HEK293 (cell line): ENCODE results near the gene EPN1.

Experiments used
- GLI4 ChIP-seq: fragments of 450-650 bp; formaldehyde crosslinking; IDR thresholded peaks from 2 replicates; pipeline ENCODE4 v1.5.1; 2016; ENCODE audit warnings: missing biosample characterization, missing genetic modification characterization
- KLF7 ChIP-seq: fragments of 450-650 bp; formaldehyde crosslinking; IDR thresholded peaks from 2 replicates; pipeline ENCODE4 v1.5.1; 2016; ENCODE audit warnings: missing biosample characterization, missing genetic modification characterization, borderline replicate concordance
- REPIN1 ChIP-seq: fragments of 450-650 bp; formaldehyde crosslinking; IDR thresholded peaks from 2 replicates; pipeline ENCODE4 v1.5.1; 2017; ENCODE audit warnings: missing biosample characterization, missing genetic modification characterization, low read depth
- SALL2 ChIP-seq: fragments of 450-650 bp; formaldehyde crosslinking; IDR thresholded peaks from 2 replicates; pipeline ENCODE4 v1.5.0; 2017; ENCODE audit warnings: missing biosample characterization, mild to moderate bottlenecking, missing genetic modification characterization, borderline replicate concordance
- SP2 ChIP-seq: fragments of 450-650 bp; formaldehyde crosslinking; IDR thresholded peaks from 2 replicates; pipeline ENCODE4 v1.5.1; 2016; ENCODE audit warnings: missing biosample characterization, missing genetic modification characterization
- ZBTB1 ChIP-seq: fragments of 450-650 bp; formaldehyde crosslinking; IDR thresholded peaks from 2 replicates; pipeline ENCODE4 v1.5.1; 2016; ENCODE audit warnings: missing biosample characterization, missing genetic modification characterization
- ZEB2 ChIP-seq: fragments of 450-650 bp; formaldehyde crosslinking; IDR thresholded peaks from 2 replicates; pipeline ENCODE4 v1.5.1; 2016; ENCODE audit warnings: missing biosample characterization, missing genetic modification characterization
- ZNF121 ChIP-seq: fragments of 450-650 bp; formaldehyde crosslinking; IDR thresholded peaks from 2 replicates; pipeline ENCODE4 v1.5.1; 2016; ENCODE audit warnings: missing biosample characterization, missing genetic modification characterization
- ZNF169 ChIP-seq: fragments of 450-650 bp; formaldehyde crosslinking; IDR thresholded peaks from 2 replicates; pipeline ENCODE4 v1.5.1; 2016; ENCODE audit warnings: missing biosample characterization, missing genetic modification characterization
- ZNF341 ChIP-seq: fragments of 450-650 bp; formaldehyde crosslinking; IDR thresholded peaks from 2 replicates; pipeline ENCODE4; 2016; ENCODE audit warnings: low read depth, missing biosample characterization, missing genetic modification characterization
- ZNF426 ChIP-seq: fragments of 450-650 bp; formaldehyde crosslinking; IDR thresholded peaks from 2 replicates; pipeline ENCODE4 v1.5.1; 2017; ENCODE audit warnings: missing biosample characterization, missing genetic modification characterization, mild to moderate bottlenecking, inconsistent platforms, moderate library complexity
- ZNF529 ChIP-seq: fragments of 450-650 bp; formaldehyde crosslinking; IDR thresholded peaks from 2 replicates; pipeline ENCODE4 v1.5.1; 2017; ENCODE audit warnings: missing genetic modification characterization, missing biosample characterization; ENCODE audit not compliant: insufficient replicate concordance
- ZNF555 ChIP-seq: fragments of 450-650 bp; formaldehyde crosslinking; conservative IDR thresholded peaks from 2 replicates; pipeline ENCODE4 v1.5.1; 2017; ENCODE audit warnings: missing biosample characterization, mild to moderate bottlenecking, missing genetic modification characterization, inconsistent platforms
- ZNF624 ChIP-seq: fragments of 450-650 bp; formaldehyde crosslinking; IDR thresholded peaks from 2 replicates; pipeline ENCODE4 v1.5.1; 2017; ENCODE audit warnings: missing biosample characterization, missing genetic modification characterization
- ZNF837 ChIP-seq: fragments of 450-650 bp; formaldehyde crosslinking; IDR thresholded peaks from 2 replicates; pipeline ENCODE4 v1.5.1; 2016; ENCODE audit warnings: missing biosample characterization, missing genetic modification characterization
- ZNF843 ChIP-seq: fragments of 450-650 bp; formaldehyde crosslinking; IDR thresholded peaks from 2 replicates; pipeline ENCODE4 v1.5.1; 2016; ENCODE audit warnings: missing biosample characterization, missing genetic modification characterization
- TF ChIP-seq, protein P1 (sequence below): fragments of 450-650 bp; formaldehyde crosslinking; IDR thresholded peaks from 2 replicates; pipeline ENCODE4 v1.5.1; 2017; ENCODE audit warnings: missing biosample characterization, missing genetic modification characterization
- TF ChIP-seq, protein P2 (sequence below): fragments of 450-650 bp; formaldehyde crosslinking; IDR thresholded peaks from 2 replicates; pipeline ENCODE4 v1.5.1; 2016; ENCODE audit warnings: missing biosample characterization, missing genetic modification characterization, borderline replicate concordance
- TF ChIP-seq, protein P3 (sequence below): sonication (generic); formaldehyde crosslinking; IDR thresholded peaks from 2 replicates; pipeline ENCODE4 v1.8.1; 2022; ENCODE audit warnings: mild to moderate bottlenecking, moderate library complexity, missing genetic modification reagents
- TF ChIP-seq, protein P4 (sequence below): fragments of 450-650 bp; formaldehyde crosslinking; IDR thresholded peaks from 2 replicates; pipeline ENCODE4 v1.5.1; 2016; ENCODE audit warnings: missing biosample characterization, missing genetic modification characterization
- TF ChIP-seq, protein P5 (sequence below): fragments of 450-650 bp; formaldehyde crosslinking; IDR thresholded peaks from 2 replicates; pipeline ENCODE4 v1.5.1; 2016; ENCODE audit warnings: missing biosample characterization, missing genetic modification characterization
- TF ChIP-seq, protein P6 (sequence below): fragments of 450-650 bp; formaldehyde crosslinking; IDR thresholded peaks from 2 replicates; pipeline ENCODE4 v1.5.0; 2017; ENCODE audit warnings: missing biosample characterization, missing genetic modification characterization, borderline replicate concordance
- TF ChIP-seq, protein P7 (sequence below): fragments of 450-650 bp; formaldehyde crosslinking; IDR thresholded peaks from 2 replicates; pipeline ENCODE4 v1.5.1; 2016; ENCODE audit warnings: missing biosample characterization, missing genetic modification characterization
- TF ChIP-seq, protein P8 (sequence below): fragments of 450-650 bp; formaldehyde crosslinking; IDR thresholded peaks from 2 replicates; pipeline ENCODE4 v1.5.1; 2016; ENCODE audit warnings: missing biosample characterization, missing genetic modification characterization

EPN1 gene

DNA sequence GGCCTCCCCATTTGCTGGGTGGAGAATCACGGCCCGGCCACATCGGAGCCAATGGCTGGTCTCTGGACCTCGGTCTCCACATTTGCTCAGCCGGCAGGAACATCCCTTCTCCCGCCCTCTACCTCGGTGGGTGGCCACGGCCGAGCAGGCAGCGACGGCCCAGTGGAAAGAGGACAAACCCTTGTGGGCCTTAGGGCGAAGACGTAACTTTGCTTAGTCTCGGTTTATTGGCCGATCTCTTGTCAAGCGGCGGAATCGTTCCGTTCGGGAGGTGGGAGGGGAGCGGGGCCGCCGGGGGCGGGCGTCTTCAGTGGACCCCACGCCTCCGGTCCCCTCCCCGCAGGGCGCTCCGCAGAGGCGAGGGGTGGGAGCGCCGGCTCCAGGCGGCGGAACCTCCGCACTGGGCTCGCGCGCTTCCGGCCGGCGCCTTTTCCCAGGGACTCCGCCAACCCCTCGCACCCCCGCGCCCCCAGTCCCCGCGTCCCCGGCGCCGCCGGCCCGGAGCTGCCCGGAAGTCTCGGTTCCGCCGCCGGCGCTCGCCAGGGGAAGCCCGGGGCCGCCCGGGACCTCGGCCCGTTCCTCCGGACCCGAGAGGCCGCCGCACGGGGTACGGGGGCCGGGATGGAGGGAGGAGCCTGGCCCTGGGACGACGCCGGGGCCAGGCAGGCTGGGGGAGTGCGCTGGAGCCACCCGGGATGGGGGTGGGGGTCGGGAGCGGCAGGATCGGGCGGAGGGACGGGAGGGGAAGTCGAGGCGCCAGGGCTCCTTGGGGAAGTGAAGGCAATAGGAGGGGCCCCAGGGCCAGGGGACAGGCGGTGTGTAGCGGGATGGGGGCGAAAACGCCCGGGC lies 34.2 kb upstream of the EPN1 start, which contains the start of gene ZNF580 (continued):
- TF ChIP-seq SP2 (tag by site-specific recombination): peak; percentile 92
- TF ChIP-seq, protein P1, sequence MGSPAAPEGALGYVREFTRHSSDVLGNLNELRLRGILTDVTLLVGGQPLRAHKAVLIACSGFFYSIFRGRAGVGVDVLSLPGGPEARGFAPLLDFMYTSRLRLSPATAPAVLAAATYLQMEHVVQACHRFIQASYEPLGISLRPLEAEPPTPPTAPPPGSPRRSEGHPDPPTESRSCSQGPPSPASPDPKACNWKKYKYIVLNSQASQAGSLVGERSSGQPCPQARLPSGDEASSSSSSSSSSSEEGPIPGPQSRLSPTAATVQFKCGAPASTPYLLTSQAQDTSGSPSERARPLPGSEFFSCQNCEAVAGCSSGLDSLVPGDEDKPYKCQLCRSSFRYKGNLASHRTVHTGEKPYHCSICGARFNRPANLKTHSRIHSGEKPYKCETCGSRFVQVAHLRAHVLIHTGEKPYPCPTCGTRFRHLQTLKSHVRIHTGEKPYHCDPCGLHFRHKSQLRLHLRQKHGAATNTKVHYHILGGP (tag by site-specific recombination): no peak
- no peak for TF ChIP-seq ZBTB1 (tag by site-specific recombination)
- TF ChIP-seq REPIN1 (tag by site-specific recombination): no peak
- no peak for TF ChIP-seq ZNF624
- TF ChIP-seq, protein P2, sequence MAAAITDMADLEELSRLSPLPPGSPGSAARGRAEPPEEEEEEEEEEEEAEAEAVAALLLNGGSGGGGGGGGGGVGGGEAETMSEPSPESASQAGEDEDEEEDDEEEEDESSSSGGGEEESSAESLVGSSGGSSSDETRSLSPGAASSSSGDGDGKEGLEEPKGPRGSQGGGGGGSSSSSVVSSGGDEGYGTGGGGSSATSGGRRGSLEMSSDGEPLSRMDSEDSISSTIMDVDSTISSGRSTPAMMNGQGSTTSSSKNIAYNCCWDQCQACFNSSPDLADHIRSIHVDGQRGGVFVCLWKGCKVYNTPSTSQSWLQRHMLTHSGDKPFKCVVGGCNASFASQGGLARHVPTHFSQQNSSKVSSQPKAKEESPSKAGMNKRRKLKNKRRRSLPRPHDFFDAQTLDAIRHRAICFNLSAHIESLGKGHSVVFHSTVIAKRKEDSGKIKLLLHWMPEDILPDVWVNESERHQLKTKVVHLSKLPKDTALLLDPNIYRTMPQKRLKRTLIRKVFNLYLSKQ (tag by site-specific recombination): no peak
- no peak for TF ChIP-seq ZNF843
- TF ChIP-seq ZNF555: no peak
- TF ChIP-seq KLF7 (tag by site-specific recombination): no peak; the same call in 1 of the 2 replicates
- no peak for TF ChIP-seq SALL2
- TF ChIP-seq, protein P3, sequence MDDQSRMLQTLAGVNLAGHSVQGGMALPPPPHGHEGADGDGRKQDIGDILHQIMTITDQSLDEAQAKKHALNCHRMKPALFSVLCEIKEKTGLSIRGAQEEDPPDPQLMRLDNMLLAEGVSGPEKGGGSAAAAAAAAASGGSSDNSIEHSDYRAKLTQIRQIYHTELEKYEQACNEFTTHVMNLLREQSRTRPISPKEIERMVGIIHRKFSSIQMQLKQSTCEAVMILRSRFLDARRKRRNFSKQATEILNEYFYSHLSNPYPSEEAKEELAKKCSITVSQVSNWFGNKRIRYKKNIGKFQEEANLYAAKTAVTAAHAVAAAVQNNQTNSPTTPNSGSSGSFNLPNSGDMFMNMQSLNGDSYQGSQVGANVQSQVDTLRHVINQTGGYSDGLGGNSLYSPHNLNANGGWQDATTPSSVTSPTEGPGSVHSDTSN (CRISPR knock-in tag): peak; percentile 90; the same call in 1 of the 2 replicates
- peak; percentile 69 for TF ChIP-seq ZEB2 (tag by site-specific recombination)
- TF ChIP-seq ZNF529: no peak
- TF ChIP-seq ZNF426: no peak
- TF ChIP-seq, protein P4, sequence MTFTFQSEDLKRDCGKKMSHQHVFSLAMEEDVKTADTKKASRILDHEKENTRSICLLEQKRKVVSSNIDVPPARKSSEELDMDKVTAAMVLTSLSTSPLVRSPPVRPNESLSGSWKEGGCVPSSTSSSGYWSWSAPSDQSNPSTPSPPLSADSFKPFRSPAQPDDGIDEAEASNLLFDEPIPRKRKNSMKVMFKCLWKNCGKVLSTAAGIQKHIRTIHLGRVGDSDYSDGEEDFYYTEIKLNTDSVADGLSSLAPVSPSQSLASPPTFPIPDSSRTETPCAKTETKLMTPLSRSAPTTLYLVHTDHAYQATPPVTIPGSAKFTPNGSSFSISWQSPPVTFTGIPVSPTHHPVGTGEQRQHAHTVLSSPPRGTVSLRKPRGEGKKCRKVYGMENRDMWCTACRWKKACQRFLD (tag by site-specific recombination): no peak
- no peak for TF ChIP-seq GLI4 (tag by site-specific recombination)
- TF ChIP-seq, protein P5, sequence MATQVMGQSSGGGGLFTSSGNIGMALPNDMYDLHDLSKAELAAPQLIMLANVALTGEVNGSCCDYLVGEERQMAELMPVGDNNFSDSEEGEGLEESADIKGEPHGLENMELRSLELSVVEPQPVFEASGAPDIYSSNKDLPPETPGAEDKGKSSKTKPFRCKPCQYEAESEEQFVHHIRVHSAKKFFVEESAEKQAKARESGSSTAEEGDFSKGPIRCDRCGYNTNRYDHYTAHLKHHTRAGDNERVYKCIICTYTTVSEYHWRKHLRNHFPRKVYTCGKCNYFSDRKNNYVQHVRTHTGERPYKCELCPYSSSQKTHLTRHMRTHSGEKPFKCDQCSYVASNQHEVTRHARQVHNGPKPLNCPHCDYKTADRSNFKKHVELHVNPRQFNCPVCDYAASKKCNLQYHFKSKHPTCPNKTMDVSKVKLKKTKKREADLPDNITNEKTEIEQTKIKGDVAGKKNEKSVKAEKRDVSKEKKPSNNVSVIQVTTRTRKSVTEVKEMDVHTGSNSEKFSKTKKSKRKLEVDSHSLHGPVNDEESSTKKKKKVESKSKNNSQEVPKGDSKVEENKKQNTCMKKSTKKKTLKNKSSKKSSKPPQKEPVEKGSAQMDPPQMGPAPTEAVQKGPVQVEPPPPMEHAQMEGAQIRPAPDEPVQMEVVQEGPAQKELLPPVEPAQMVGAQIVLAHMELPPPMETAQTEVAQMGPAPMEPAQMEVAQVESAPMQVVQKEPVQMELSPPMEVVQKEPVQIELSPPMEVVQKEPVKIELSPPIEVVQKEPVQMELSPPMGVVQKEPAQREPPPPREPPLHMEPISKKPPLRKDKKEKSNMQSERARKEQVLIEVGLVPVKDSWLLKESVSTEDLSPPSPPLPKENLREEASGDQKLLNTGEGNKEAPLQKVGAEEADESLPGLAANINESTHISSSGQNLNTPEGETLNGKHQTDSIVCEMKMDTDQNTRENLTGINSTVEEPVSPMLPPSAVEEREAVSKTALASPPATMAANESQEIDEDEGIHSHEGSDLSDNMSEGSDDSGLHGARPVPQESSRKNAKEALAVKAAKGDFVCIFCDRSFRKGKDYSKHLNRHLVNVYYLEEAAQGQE (tag by site-specific recombination): no peak
- TF ChIP-seq ZNF341 (tag by site-specific recombination): no peak; the same call in 1 of the 2 replicates
- TF ChIP-seq ZNF169: no peak
- TF ChIP-seq, protein P6, sequence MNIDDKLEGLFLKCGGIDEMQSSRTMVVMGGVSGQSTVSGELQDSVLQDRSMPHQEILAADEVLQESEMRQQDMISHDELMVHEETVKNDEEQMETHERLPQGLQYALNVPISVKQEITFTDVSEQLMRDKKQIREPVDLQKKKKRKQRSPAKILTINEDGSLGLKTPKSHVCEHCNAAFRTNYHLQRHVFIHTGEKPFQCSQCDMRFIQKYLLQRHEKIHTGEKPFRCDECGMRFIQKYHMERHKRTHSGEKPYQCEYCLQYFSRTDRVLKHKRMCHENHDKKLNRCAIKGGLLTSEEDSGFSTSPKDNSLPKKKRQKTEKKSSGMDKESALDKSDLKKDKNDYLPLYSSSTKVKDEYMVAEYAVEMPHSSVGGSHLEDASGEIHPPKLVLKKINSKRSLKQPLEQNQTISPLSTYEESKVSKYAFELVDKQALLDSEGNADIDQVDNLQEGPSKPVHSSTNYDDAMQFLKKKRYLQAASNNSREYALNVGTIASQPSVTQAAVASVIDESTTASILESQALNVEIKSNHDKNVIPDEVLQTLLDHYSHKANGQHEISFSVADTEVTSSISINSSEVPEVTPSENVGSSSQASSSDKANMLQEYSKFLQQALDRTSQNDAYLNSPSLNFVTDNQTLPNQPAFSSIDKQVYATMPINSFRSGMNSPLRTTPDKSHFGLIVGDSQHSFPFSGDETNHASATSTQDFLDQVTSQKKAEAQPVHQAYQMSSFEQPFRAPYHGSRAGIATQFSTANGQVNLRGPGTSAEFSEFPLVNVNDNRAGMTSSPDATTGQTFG (tag by site-specific recombination): no peak
- TF ChIP-seq, protein P7, sequence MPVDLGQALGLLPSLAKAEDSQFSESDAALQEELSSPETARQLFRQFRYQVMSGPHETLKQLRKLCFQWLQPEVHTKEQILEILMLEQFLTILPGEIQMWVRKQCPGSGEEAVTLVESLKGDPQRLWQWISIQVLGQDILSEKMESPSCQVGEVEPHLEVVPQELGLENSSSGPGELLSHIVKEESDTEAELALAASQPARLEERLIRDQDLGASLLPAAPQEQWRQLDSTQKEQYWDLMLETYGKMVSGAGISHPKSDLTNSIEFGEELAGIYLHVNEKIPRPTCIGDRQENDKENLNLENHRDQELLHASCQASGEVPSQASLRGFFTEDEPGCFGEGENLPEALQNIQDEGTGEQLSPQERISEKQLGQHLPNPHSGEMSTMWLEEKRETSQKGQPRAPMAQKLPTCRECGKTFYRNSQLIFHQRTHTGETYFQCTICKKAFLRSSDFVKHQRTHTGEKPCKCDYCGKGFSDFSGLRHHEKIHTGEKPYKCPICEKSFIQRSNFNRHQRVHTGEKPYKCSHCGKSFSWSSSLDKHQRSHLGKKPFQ (tag by site-specific recombination): no peak
- TF ChIP-seq ZNF121 (tag by site-specific recombination): no peak
- TF ChIP-seq ZNF837 (tag by site-specific recombination): no peak
- TF ChIP-seq, protein P8, sequence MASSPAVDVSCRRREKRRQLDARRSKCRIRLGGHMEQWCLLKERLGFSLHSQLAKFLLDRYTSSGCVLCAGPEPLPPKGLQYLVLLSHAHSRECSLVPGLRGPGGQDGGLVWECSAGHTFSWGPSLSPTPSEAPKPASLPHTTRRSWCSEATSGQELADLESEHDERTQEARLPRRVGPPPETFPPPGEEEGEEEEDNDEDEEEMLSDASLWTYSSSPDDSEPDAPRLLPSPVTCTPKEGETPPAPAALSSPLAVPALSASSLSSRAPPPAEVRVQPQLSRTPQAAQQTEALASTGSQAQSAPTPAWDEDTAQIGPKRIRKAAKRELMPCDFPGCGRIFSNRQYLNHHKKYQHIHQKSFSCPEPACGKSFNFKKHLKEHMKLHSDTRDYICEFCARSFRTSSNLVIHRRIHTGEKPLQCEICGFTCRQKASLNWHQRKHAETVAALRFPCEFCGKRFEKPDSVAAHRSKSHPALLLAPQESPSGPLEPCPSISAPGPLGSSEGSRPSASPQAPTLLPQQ (tag by site-specific recombination): peak; percentile 98
